DMS53 treated with DMSO at 0.1 percent for 48 hours (cell line): ENCODE results near the gene GADL1.

Source experiments
- DNase-seq: peaks from one replicate; lab custom pipeline; 2025; ENCODE audit not compliant: unreplicated experiment; lab: John Stamatoyannopoulos, UW

Gene GADL1

GRCh38 chr3:30761374-30761773 is 133.1 kb downstream of the GADL1 start:
- DNase-seq = no peak

DNA sequence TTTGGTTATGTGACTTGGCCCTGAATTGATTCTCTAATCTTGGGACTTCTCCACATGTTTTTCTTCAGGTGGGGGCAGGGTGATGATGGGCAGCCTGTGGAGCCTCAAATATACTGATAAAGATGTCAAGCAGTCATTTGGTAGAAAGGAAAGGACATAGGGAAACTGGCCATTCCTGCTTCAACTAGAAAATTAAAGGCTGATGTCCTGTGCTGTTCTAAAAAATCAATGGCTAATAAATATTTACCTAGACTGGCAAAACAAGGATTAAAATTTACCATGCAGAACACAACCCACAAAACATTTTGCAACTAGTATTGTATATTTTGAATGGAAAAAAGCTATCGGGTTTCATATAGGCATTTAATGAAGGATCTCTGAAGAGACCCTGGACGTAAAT is 133.7 kb downstream of the GADL1 start:
- DNase-seq = no peak

DNA sequence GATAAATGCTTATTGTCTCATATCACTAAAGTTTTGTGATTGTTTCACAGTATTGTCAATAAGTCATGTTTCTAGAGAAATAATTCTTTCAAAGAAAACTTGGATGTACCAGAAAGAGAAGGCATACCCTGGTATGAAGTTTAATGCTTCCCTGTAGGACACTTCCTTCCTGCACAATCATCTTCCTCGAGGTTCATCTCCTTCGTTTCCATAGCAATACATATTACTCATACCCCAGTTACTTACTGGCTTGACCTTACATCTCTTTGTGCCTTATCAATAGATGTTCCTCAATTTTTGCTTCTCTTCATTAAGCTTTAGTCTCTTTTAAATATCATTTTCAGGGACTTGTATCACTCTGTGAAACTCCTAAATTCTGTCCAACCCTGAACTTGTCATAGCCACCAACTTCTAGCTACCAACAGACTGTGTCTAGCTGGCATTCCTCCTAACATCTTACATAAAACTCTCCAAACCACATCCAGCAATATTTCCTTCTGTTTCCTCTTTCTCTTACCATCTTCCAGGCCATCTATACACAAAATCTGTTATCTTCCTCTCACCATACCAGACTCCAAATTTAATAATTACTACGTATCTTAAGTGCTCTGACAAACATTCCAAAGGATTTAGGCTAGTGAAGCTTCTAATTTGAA is 134.3 kb downstream of the GADL1 start:
- DNase-seq = no peak

- no peak for DNase-seq
Observed at GRCh38 chr3:30756218-30756617, 138.2 kb downstream of the GADL1 start.

GRCh38 chr3:30754426-30754825 is 140.0 kb downstream of the GADL1 start:
- no peak for DNase-seq

- DNase-seq = no peak
Observed at GRCh38 chr3:30753766-30754165, 140.7 kb downstream of the GADL1 start.

DNA sequence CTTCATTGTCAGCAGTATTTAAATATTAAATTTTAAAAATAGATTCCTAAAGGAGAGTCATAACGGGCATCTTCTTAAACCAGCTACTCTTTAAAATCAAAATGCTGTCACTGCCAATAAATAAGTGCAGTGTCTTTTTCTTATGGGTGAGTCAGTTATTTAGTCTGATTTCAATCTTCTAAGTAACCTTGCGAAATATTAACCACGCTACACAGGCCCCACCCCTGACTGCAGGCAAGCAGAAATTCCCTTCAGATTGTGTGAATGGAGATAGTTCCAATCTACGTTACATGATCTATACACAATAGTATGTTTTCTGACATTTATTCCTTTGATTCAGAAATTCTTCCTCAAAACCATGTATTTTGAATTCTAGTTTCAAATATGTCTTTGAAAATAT is 141.5 kb downstream of the GADL1 start:
- DNase-seq = no peak

GRCh38 chr3:30752491-30752890 is 142.0 kb downstream of the GADL1 start:
- DNase-seq = no peak

DNA sequence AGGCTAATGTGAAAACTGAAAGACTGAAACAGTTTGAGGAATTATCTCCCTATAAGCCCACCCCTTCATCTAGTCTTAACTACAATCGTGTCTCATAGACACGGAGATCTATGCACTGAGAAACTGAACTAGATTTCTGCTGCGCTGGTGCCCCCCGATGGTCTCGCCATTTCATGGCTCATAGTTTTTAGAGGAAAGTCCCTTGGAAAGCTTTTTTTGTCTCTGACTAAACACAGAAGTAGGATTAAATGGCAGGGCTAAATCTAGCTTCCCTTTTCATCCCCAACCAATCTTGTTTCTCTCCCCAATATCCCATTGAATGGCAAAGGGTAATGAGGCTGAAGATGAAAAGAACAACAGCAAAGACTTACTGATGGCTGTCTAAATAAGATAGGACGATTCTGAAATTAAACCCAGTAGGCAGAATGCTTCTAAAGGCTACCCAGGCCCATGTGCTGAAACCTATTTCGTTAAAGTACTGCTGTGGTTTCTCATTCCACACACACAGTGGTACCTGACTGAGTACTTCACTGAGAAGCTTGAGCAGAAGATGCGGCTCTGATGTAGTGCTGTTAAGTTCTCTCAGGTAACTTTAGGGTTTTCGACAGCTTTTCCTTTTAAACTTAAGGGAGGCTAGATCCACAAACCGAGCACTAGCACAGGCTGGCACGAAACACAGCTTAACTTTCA is 142.7 kb downstream of the GADL1 start:
- no peak for DNase-seq

- no peak for DNase-seq
Observed at GRCh38 chr3:30750967-30751366, 143.5 kb downstream of the GADL1 start.

DNA sequence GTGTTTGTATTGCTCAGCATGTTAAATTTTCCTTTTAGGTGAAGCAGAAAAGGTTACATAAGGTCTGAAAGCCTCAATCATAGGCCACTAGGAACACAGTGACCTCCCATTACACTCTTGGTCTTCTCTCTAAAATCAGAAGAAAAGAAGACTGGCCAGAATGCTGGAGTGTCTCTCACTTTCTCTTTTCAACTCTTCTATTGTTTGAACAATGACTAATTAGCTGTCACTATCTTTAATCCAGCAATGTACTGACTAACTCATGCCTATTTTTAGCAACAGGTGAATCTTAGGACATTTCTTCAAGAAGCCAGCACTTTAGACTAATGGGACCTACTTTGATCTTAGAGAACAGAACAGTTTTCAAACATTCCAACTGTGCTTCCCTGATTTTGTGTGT is 145.2 kb downstream of the GADL1 start:
- no peak for DNase-seq

GRCh38 chr3:30747771-30748281 is 146.6 kb downstream of the GADL1 start:
- no peak for DNase-seq

- DNase-seq = no peak
Observed at GRCh38 chr3:30743641-30744317, 150.7 kb downstream of the GADL1 start.

DNA sequence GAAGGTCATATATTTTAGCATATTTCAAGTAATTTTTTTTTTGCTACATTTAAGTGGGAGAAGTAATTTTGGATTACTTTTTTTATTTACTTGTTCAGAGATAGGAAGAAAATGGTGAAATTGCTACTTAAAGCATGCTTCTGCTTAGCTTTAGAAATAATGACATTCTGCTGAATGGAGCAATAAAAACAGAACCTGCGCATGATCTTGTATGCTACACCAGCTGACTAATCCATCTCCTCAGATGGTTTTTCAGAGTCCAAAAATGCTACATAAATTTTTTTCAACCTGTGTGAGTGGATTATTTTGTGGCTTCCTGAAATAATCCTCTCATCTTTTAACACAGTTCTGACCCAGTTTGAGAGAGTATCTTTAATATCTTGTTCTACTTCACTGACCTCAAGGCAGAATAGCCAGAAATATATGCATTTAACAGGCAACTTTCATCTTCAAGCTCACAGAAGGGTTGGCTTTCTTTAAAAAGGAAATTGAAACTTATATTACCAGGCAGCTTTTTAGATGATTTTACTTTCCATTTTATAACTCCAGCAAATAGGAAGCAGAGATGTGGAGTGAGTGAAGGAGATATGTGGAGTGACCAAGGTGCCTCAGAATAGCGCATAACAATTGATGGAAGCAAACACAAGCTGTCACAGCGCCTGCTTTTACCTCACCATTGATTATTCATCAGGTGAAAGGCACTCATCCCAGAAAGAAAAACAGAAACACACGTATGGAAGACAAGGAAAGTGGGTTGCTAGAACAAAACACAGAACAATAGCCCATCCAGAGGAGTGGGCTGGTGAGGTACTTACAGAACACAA is 151.5 kb downstream of the GADL1 start:
- no peak for DNase-seq

GRCh38 chr3:30741889-30742288 is 152.6 kb downstream of the GADL1 start:
- no peak for DNase-seq

- DNase-seq = no peak
Observed at GRCh38 chr3:30738605-30739004, 155.9 kb downstream of the GADL1 start.

GRCh38 chr3:30737743-30738499 is 156.5 kb downstream of the GADL1 start:
- no peak for DNase-seq

- DNase-seq = no peak
Observed at GRCh38 chr3:30733696-30734095, 160.8 kb downstream of the GADL1 start.

- no peak for DNase-seq
Observed at GRCh38 chr3:30733209-30733608, 161.3 kb downstream of the GADL1 start.

GRCh38 chr3:30730967-30731366 is 163.5 kb downstream of the GADL1 start:
- DNase-seq = no peak

DNA sequence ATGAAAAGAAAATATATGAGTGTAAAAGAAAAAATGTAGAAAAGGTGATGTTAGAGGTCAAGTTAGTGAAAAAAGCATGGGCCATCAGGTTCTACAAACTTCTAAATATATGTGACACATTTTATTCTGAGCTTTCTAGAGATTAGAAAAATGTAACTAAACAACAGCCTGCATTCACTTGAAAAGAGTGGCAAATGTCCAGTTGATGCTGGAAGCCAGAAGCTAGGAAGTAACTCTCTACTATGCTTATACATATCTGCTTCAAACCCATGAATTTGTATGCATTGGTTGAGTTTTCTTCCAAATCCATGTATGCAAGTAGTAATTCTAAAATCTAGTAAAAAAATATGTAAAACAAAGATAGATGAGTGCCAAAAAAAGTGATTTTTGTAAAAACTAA is 164.5 kb downstream of the GADL1 start:
- DNase-seq = no peak
